Panc1 (cell line): Measurements from ENCODE around the gene RRAGC. TPM values are rescaled to one million over a fixed set of nuclear protein-coding genes. Genes with fewer than 3 reads are reported as not detected.

Source experiments
- ATAC-seq: fragments of 200-7000 bp; cut with Tn5 transposase; 2 replicates; pipeline ENCODE4 v1.9.1; 2020; ENCODE audit warnings: mild to moderate bottlenecking, moderate library complexity
- BruUV-seq: library from RNA; stranded (reverse); fragments of 400-500 nt; replicated peaks from 2 replicates; lab custom pipeline; 2021; lab: Mats Ljungman, UMichigan
- CTCF ChIA-PET: fragments of 300-600 bp; sonication (Branson Sonifier 250); formaldehyde crosslinking; loops from one replicate; lab custom pipeline; 2022; ENCODE audit warnings: antibody characterized with exemption; lab: Charles Lee
- POLR2A ChIA-PET: fragments of 300-600 bp; sonication (Branson Sonifier 250); formaldehyde crosslinking; loops from one replicate; lab custom pipeline; 2022; ENCODE audit warnings: antibody characterized with exemption; lab: Charles Lee
- DNase-seq: peaks from one replicate; pipeline ENCODE4 v3.0.0-alpha.2; 2010; ENCODE audit warnings: low read depth, low spot score
- H3K27ac ChIP-seq: 2 replicates; pipeline ENCODE4 v1.5.1; 2011; ENCODE audit warnings: mild to moderate bottlenecking, low read length, inconsistent platforms
- H3K27me3 ChIP-seq: fragments of 200-500 bp; sonication (Bioruptor generic); 2 replicates; pipeline ENCODE4 v1.6.0; 2014; ENCODE audit warnings: low read length, inconsistent platforms; ENCODE audit not compliant: control insufficient read depth, insufficient read depth
- H3K36me3 ChIP-seq: fragments of 200-500 bp; sonication (Bioruptor generic); 2 replicates; pipeline ENCODE4 v1.5.1; 2014; ENCODE audit warnings: inconsistent platforms, mild to moderate bottlenecking, low read length, moderate library complexity; ENCODE audit not compliant: control insufficient read depth, insufficient read depth
- H3K4me1 ChIP-seq: 2 replicates; pipeline ENCODE4 v1.5.1; 2011; ENCODE audit warnings: inconsistent platforms, mild to moderate bottlenecking, low read length, moderate library complexity; ENCODE audit not compliant: control insufficient read depth, insufficient read depth
- H3K4me3 ChIP-seq, 2 experiments: 2 replicates each; pipeline ENCODE4 v1.5.1; 2011 to 2012; ENCODE audit warnings: low read depth in 2 of 2, low read length in 2 of 2, mild to moderate bottlenecking in 2 of 2, inconsistent platforms in 1 of 2, moderate library complexity in 1 of 2
- H3K9me3 ChIP-seq: fragments of 200-500 bp; sonication (Bioruptor generic); 2 replicates; pipeline ENCODE4 v1.5.1; 2014; ENCODE audit warnings: low read depth, mild to moderate bottlenecking, inconsistent platforms, low read length, moderate library complexity; ENCODE audit not compliant: control insufficient read depth, insufficient read depth
- POLR2AphosphoS5 ChIP-seq: IDR thresholded peaks from 2 replicates; pipeline ENCODE4 v1.6.1; 2012; ENCODE audit warnings: mild to moderate bottlenecking, low read depth, low read length, moderate library complexity
- SIN3A ChIP-seq: IDR thresholded peaks from 2 replicates; pipeline ENCODE4 v1.6.1; 2012; ENCODE audit warnings: low read depth, mild to moderate bottlenecking, low read length, moderate library complexity, borderline replicate concordance; ENCODE audit not compliant: insufficient read depth
- TCF7L2 ChIP-seq: IDR thresholded peaks from 2 replicates; pipeline ENCODE4 v1.6.1; 2011; ENCODE audit warnings: mild to moderate bottlenecking, low read depth, low read length, inconsistent platforms
- in situ Hi-C: cut with HindIII; loops from 2 replicates; pipeline ENCODE4 v1.10.0; 2016; ENCODE audit warnings: low sequenced_read_pairs, low pct_unique_long_range_greater_than_20kb
- intact Hi-C: fragments of 100-400 bp; cut with micrococcal nuclease; formaldehyde crosslinking; loops from one replicate; pipeline ENCODE4 v1.10.0; 2022; ENCODE audit not compliant: unreplicated experiment
- total RNA-seq: library from RNA; stranded (reverse); gene quantifications from one replicate; pipeline ENCODE4 v1.2.1, GENCODE V29; 2021; ENCODE audit not compliant: unreplicated experiment
- TF ChIP-seq, protein P1 (sequence below): fragments of 450-650 bp; IDR thresholded peaks from 2 replicates; pipeline ENCODE4 v1.5.1; 2017; ENCODE audit warnings: mild to moderate bottlenecking
- TF ChIP-seq, protein P2 (sequence below), 2 experiments: IDR thresholded peaks; 2 replicates each; pipeline ENCODE4 v1.6.1; 2011 to 2012; ENCODE audit warnings: low read depth in 2 of 2, control low read depth in 1 of 2, low read length in 1 of 2, mild to moderate bottlenecking in 1 of 2, moderate library complexity in 1 of 2; ENCODE audit not compliant: insufficient read depth in 1 of 2

RRAGC gene
- total RNA-seq, 1 experiment from 2014 or later, result 44.3 TPM

DNA sequence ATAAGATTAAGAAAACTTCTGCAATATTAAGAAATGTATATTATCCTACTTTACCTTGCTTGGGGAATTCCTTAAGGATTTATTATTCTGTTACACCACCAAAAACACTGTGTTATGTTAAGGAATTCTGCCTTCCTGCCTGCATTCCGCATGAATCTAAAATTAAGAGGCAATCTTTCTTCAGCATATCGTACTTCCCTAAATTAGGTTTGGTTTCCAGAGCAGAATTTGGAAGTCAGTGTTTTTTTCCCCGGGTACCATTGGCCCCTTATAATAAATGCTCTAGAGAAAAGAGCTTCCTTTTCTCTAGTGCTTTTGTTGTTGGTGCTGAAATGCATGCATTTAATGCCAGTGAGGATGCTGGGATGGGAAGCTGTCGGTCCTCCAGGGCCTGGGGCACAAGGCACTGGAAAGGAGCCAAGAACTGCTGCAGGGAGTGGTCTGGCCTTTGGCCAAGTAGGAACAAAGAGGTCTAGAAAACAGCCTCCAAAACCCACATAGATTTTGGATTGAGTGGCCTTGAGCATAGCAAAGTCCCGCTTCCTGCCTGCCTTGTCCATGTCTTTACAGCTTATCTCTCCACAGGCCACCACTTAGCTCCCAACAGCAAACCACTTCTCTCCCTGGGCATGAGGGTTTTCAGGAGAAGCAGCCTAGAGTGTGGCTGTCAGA, 69.9 kb downstream of the RRAGC start:
- H3K27me3 ChIP-seq, result peaks cover 16% of the 10 kb centered on the region
- no TSS peak for BruUV-seq
- no peak for TF ChIP-seq TCF7L2
- TF ChIP-seq, protein P1, sequence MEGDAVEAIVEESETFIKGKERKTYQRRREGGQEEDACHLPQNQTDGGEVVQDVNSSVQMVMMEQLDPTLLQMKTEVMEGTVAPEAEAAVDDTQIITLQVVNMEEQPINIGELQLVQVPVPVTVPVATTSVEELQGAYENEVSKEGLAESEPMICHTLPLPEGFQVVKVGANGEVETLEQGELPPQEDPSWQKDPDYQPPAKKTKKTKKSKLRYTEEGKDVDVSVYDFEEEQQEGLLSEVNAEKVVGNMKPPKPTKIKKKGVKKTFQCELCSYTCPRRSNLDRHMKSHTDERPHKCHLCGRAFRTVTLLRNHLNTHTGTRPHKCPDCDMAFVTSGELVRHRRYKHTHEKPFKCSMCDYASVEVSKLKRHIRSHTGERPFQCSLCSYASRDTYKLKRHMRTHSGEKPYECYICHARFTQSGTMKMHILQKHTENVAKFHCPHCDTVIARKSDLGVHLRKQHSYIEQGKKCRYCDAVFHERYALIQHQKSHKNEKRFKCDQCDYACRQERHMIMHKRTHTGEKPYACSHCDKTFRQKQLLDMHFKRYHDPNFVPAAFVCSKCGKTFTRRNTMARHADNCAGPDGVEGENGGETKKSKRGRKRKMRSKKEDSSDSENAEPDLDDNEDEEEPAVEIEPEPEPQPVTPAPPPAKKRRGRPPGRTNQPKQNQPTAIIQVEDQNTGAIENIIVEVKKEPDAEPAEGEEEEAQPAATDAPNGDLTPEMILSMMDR, result no peak
- TF ChIP-seq POLR2AphosphoS5, result no peak
- TF ChIP-seq, protein P2, sequence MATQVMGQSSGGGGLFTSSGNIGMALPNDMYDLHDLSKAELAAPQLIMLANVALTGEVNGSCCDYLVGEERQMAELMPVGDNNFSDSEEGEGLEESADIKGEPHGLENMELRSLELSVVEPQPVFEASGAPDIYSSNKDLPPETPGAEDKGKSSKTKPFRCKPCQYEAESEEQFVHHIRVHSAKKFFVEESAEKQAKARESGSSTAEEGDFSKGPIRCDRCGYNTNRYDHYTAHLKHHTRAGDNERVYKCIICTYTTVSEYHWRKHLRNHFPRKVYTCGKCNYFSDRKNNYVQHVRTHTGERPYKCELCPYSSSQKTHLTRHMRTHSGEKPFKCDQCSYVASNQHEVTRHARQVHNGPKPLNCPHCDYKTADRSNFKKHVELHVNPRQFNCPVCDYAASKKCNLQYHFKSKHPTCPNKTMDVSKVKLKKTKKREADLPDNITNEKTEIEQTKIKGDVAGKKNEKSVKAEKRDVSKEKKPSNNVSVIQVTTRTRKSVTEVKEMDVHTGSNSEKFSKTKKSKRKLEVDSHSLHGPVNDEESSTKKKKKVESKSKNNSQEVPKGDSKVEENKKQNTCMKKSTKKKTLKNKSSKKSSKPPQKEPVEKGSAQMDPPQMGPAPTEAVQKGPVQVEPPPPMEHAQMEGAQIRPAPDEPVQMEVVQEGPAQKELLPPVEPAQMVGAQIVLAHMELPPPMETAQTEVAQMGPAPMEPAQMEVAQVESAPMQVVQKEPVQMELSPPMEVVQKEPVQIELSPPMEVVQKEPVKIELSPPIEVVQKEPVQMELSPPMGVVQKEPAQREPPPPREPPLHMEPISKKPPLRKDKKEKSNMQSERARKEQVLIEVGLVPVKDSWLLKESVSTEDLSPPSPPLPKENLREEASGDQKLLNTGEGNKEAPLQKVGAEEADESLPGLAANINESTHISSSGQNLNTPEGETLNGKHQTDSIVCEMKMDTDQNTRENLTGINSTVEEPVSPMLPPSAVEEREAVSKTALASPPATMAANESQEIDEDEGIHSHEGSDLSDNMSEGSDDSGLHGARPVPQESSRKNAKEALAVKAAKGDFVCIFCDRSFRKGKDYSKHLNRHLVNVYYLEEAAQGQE (IDR thresholded peaks at IDR 0.05; ENCODE audit: insufficient read depth in 1 of 2, low read depth in 2 of 2, low read length in 1 of 2), result no peak
- no peak for TF ChIP-seq SIN3A
- intact Hi-C loops (no loop called here), in situ Hi-C loops (no loop called here)
- ATAC-seq (no peak), DNase-seq (no peak)
- ChIA-PET POLR2A (interaction anchor here (0.6 kb wide), 1 partner anchor 348 kb away, joined by 4 read pairs; no protein-coding TSS in a partner anchor), CTCF (interaction anchor here (0.7 kb wide), 1 partner anchor 177 kb away, joined by 8 read pairs; no protein-coding TSS in a partner anchor)
- no peaks in the 10 kb centered on the region for H3K4me1 ChIP-seq
- H3K36me3 ChIP-seq, result no peaks in the 10 kb centered on the region
- H3K9me3 ChIP-seq, result no peaks in the 10 kb centered on the region; the same call in 1 of the 2 replicates
- H3K4me3 ChIP-seq, result no peak overlapping the region
- H3K27ac ChIP-seq, result no peak overlapping the region

DNA sequence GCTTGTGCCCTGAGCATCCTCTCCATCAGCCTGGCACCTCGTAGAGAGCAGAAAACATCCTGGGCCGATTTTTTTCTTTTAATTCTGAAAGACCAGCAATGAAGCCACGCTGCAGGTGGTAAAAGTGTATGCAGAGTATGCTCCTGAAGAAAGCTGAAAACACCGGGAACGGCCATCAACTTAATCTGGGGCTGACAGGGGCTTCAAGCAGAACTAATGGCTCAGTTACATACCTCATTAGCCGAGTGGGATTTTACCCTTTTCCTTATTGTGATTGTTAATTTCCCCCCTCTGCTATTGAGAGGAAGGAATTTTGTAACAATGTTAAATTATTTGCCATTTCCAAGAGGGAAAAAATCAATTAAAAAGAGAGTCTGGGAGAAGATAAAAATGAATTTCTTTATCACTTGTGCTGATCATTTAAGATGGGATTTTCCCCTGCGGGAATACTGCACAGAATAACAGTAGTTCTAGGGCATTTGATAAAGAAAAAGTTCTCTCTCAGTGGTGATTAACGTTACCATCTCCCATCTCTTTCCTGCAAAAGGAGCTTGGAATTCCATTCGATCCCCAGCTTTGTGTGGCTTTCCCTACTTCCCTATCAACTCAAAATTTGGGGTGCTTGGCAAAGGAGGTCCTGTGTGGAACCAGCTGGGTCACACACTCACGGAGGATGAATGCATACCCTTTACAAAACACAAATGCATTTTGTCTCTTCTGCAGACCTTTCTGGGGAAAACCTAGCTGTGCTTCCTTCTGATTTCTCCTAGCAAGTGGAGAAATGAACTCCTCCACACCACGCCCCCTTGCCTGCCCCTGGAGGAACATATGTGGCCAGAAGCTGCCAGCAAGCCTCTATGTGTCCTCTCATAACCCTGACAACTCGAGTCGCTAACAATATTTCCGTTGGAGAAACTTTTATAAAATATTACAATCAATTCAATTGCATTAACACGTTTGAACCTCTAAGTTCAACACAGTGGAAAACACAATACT, 70.9 kb downstream of the RRAGC start:
- no peaks in the 10 kb centered on the region for H3K36me3 ChIP-seq
- CTCF ChIA-PET, result no interaction called here
- H3K27me3 ChIP-seq, result peaks cover 22% of the 10 kb centered on the region
- DNase-seq (no peak), ATAC-seq (no peak)
- no peak overlapping the region for H3K27ac ChIP-seq
- TF ChIP-seq SIN3A (no peak), POLR2AphosphoS5 (no peak), TCF7L2 (no peak)
- TF ChIP-seq, protein P2 (IDR thresholded peaks at IDR 0.05; ENCODE audit: insufficient read depth in 1 of 2, low read depth in 2 of 2, low read length in 1 of 2), result no peak
- TF ChIP-seq, protein P1, result no peak
- in situ Hi-C loops (no loop called here), intact Hi-C loops (no loop called here)
- H3K4me3 ChIP-seq, result no peak overlapping the region
- no peaks in the 10 kb centered on the region for H3K4me1 ChIP-seq
- POLR2A ChIA-PET, result interaction anchor here (0.6 kb wide), 1 partner anchor 349 kb away, joined by 4 read pairs; no protein-coding TSS in a partner anchor
- no peaks in the 10 kb centered on the region; the same call in 1 of the 2 replicates for H3K9me3 ChIP-seq
- BruUV-seq, result no TSS peak
